OCI-LY7 (cell line): Measurements from ENCODE around the gene ZDHHC22. TPM values are rescaled to one million over a fixed set of nuclear protein-coding genes. Genes with fewer than 3 reads are reported as not detected.

Experiments used
- BruUV-seq: library from RNA; stranded (reverse); fragments of 400-500 nt; replicated peaks from 2 replicates; lab custom pipeline; 2021; lab: Mats Ljungman, UMichigan
- CTCF ChIA-PET: fragments of 300-600 bp; sonication (Branson Sonifier 250); formaldehyde crosslinking; loops from one replicate; lab custom pipeline; 2022; ENCODE audit warnings: antibody characterized with exemption; ENCODE audit not compliant: unreplicated experiment; lab: Charles Lee
- POLR2A ChIA-PET: fragments of 300-600 bp; sonication (Branson Sonifier 250); formaldehyde crosslinking; loops from one replicate; lab custom pipeline; 2022; ENCODE audit warnings: antibody characterized with exemption; lab: Charles Lee
- DNase-seq: peaks from one replicate; pipeline ENCODE4 v3.0.0-alpha.2; 2015; ENCODE audit warnings: low spot score
- H2AFZ ChIP-seq: fragments of 200-600 bp; sonication (generic), shearing (Covaris generic); 2 replicates; pipeline ENCODE4 v1.6.1; 2014; ENCODE audit warnings: mild to moderate bottlenecking, antibody characterized with exemption, low read length, moderate library complexity
- H3K27ac ChIP-seq: fragments of 200-600 bp; sonication (generic); 2 replicates; pipeline ENCODE4 v1.5.1; 2014; ENCODE audit warnings: mixed run types, low read depth, mild to moderate bottlenecking, moderate library complexity, low read length, inconsistent platforms; ENCODE audit not compliant: poor library complexity, severe bottlenecking
- H3K36me3 ChIP-seq: fragments of 200-600 bp; sonication (generic); 2 replicates; pipeline ENCODE4 v1.6.1; 2014; ENCODE audit warnings: mild to moderate bottlenecking, antibody characterized with exemption, low read length, moderate library complexity, mixed read lengths; ENCODE audit not compliant: insufficient read depth
- H3K4me1 ChIP-seq: fragments of 200-600 bp; sonication (generic); 2 replicates; pipeline ENCODE4 v1.5.1; 2014; ENCODE audit warnings: mild to moderate bottlenecking, low read length; ENCODE audit not compliant: insufficient read depth, poor library complexity, severe bottlenecking
- H3K4me2 ChIP-seq: fragments of 200-600 bp; sonication (generic); 2 replicates; pipeline ENCODE4 v1.6.1; 2014; ENCODE audit warnings: mild to moderate bottlenecking, low read length
- H3K4me3 ChIP-seq: fragments of 200-600 bp; sonication (generic); 2 replicates; pipeline ENCODE4 v1.5.1; 2014; ENCODE audit warnings: mild to moderate bottlenecking, low read depth, low read length; ENCODE audit not compliant: poor library complexity, severe bottlenecking
- H3K79me2 ChIP-seq: fragments of 200-600 bp; sonication (generic); 2 replicates; pipeline ENCODE4 v1.6.1; 2016; ENCODE audit warnings: low read depth, mild to moderate bottlenecking, low read length, moderate library complexity, mixed read lengths; ENCODE audit not compliant: insufficient read depth
- H3K9me2 ChIP-seq: fragments of 200-600 bp; sonication (generic); 2 replicates; pipeline ENCODE4 v1.6.1; 2016; ENCODE audit warnings: mild to moderate bottlenecking, low read length, mixed read lengths; ENCODE audit not compliant: insufficient read depth
- H3K9me3 ChIP-seq: fragments of 200-600 bp; sonication (generic); 2 replicates; pipeline ENCODE4 v1.6.1; 2014; ENCODE audit warnings: mild to moderate bottlenecking, mixed run types, low read length, mixed read lengths
- H4K20me1 ChIP-seq: fragments of 200-600 bp; sonication (generic); 2 replicates; pipeline ENCODE4 v1.6.1; 2014; ENCODE audit warnings: mild to moderate bottlenecking, antibody characterized with exemption, low read length, moderate library complexity, mixed read lengths; ENCODE audit not compliant: insufficient read depth
- CTCF ChIP-seq: fragments of 200-600 bp; sonication (generic); conservative IDR thresholded peaks from 2 replicates; pipeline ENCODE4 v1.5.1; 2014; ENCODE audit warnings: mild to moderate bottlenecking, antibody characterized with exemption, low read length, moderate library complexity, mixed read lengths
- EZH2phosphoT487 ChIP-seq: fragments of 200-600 bp; sonication (generic); IDR thresholded peaks from 2 replicates; pipeline ENCODE4 v1.6.1; 2018; ENCODE audit warnings: low read depth, borderline replicate concordance, mild to moderate bottlenecking, mixed run types, antibody characterized with exemption, low read length, moderate library complexity, mixed read lengths
- intact Hi-C: fragments of 100-400 bp; cut with micrococcal nuclease; formaldehyde crosslinking; loops from one replicate; pipeline ENCODE4 v1.10.0; 2022; ENCODE audit not compliant: unreplicated experiment
- total RNA-seq, 2 experiments: library from RNA; depleted of rRNA in 1 of 2; stranded (reverse); fragments of >200 nt in 1 of 2; shearing (Covaris generic) in 1 of 2; gene quantifications; 2 replicates each; pipeline ENCODE4 v1.2.3, GENCODE V29; 2014 to 2022

The ZDHHC22 gene
- total RNA-seq, 2 experiments from 2014 or later: not detected

GRCh38 chr14:77113644-77114043, 27.9 kb downstream of the ZDHHC22 start:
- POLR2A ChIA-PET: interaction anchor here (0.6 to 1.9 kb wide), 3 partner anchors 14 to 53 kb away, joined by 3 to 10 read pairs (median 3); no protein-coding TSS in a partner anchor
- BruUV-seq: no TSS peak
- Histone ChIP-seq H3K36me3 (peaks cover 90% of the 10 kb centered on the region), H3K9me2 (no peaks in the 10 kb centered on the region), H3K4me1 (no peaks in the 10 kb centered on the region), H3K27ac (no peak overlapping the region), H3K9me3 (no peaks in the 10 kb centered on the region), H3K4me2 (no peak overlapping the region), H2AFZ (no peak overlapping the region), H3K79me2 (no peaks in the 10 kb centered on the region), H4K20me1 (no peaks in the 10 kb centered on the region), H3K4me3 (no peak overlapping the region)
- CTCF ChIA-PET: no interaction called here
- intact Hi-C loops: no loop called here
- no peak for DNase-seq
- TF ChIP-seq CTCF (no peak), EZH2phosphoT487 (no peak)

- Histone ChIP-seq H3K9me2 (no peaks in the 10 kb centered on the region), H2AFZ (no peak overlapping the region), H3K36me3 (peaks cover 93% of the 10 kb centered on the region), H3K4me1 (no peaks in the 10 kb centered on the region), H3K79me2 (no peaks in the 10 kb centered on the region), H3K27ac (no peak overlapping the region), H3K4me2 (no peak overlapping the region), H4K20me1 (no peaks in the 10 kb centered on the region), H3K9me3 (no peaks in the 10 kb centered on the region), H3K4me3 (no peak overlapping the region)
- BruUV-seq: no TSS peak
- intact Hi-C loops: no loop called here
- CTCF ChIA-PET: no interaction called here
- POLR2A ChIA-PET: interaction anchor here (1.0 to 2.4 kb wide), 3 partner anchors 10 to 38 kb away, joined by 3 to 7 read pairs (median 3); no protein-coding TSS in a partner anchor
- TF ChIP-seq CTCF (no peak), EZH2phosphoT487 (no peak)
- no peak for DNase-seq
Observed at GRCh38 chr14:77111021-77111420, 30.6 kb downstream of the ZDHHC22 start.

- POLR2A ChIA-PET: interaction anchor here (1.0 to 2.4 kb wide), 3 partner anchors 10 to 39 kb away, joined by 3 to 7 read pairs (median 3); no protein-coding TSS in a partner anchor
- no peak overlapping the region for H3K4me3 ChIP-seq
- no peak overlapping the region for H2AFZ ChIP-seq
- CTCF ChIA-PET: interaction anchor here (0.7 kb wide), 1 partner anchor 14 kb away, joined by 3 read pairs; no protein-coding TSS in a partner anchor
- no peaks in the 10 kb centered on the region for H3K9me2 ChIP-seq
- H3K79me2 ChIP-seq: no peaks in the 10 kb centered on the region
- TF ChIP-seq CTCF (no peak), EZH2phosphoT487 (no peak)
- intact Hi-C loops: no loop called here
- no peaks in the 10 kb centered on the region for H3K9me3 ChIP-seq
- peaks cover 95% of the 10 kb centered on the region for H3K36me3 ChIP-seq
- BruUV-seq: no TSS peak
- H3K27ac ChIP-seq: no peak overlapping the region
- no peak for DNase-seq
- H4K20me1 ChIP-seq: no peaks in the 10 kb centered on the region
- H3K4me1 ChIP-seq: no peaks in the 10 kb centered on the region
- H3K4me2 ChIP-seq: no peak overlapping the region
Observed at GRCh38 chr14:77110286-77110685, 31.3 kb downstream of the ZDHHC22 start.
